Epithelial cell of esophagus (primary cell): Measurements from ENCODE around the gene CPA5.

Experiments used
- DNase-seq: peaks from one replicate; pipeline ENCODE4 v3.0.0; 2010; ENCODE audit warnings: low read depth
- H3K4me3 ChIP-seq: 2 replicates; pipeline ENCODE4 v1.5.1; 2011; ENCODE audit warnings: mild to moderate bottlenecking, low read length, control low read depth
- TF ChIP-seq, protein P1 (sequence below): IDR thresholded peaks from 2 replicates; pipeline ENCODE4 v1.5.1; 2011; ENCODE audit warnings: low read depth, mild to moderate bottlenecking, low read length, control low read depth, inconsistent platforms; ENCODE audit not compliant: insufficient read depth; ENCODE audit errors: missing control alignments

The CPA5 gene

DNA sequence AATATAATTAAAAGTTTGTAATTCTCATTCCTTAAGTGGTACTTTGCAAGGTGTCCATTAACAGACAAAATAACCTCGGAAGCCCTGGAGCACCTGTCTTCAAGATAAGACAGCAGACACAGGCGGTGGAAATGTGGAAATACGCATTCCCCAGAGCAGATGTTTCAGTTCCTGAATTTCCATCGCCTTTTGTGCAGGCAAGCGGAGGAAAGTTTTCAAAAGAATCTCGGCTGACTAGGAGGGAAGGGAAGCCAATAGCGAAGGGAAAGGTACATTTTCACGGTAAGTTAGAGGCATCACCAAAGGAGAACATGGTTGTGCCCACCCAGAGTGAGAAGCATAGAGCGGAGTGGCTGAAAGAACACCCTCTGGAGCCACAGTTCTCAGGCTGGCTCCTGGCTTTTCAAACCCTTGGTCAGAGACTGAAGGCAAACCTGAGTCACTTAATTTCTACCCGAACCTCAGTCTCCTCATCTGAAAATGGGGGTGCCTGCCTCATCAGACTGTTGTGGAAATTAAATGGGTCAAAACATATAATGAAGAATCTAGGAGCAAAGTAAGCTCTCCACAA lies 49.3 kb downstream of the CPA5 start:
- DNase-seq = no peak
- TF ChIP-seq, protein P1, sequence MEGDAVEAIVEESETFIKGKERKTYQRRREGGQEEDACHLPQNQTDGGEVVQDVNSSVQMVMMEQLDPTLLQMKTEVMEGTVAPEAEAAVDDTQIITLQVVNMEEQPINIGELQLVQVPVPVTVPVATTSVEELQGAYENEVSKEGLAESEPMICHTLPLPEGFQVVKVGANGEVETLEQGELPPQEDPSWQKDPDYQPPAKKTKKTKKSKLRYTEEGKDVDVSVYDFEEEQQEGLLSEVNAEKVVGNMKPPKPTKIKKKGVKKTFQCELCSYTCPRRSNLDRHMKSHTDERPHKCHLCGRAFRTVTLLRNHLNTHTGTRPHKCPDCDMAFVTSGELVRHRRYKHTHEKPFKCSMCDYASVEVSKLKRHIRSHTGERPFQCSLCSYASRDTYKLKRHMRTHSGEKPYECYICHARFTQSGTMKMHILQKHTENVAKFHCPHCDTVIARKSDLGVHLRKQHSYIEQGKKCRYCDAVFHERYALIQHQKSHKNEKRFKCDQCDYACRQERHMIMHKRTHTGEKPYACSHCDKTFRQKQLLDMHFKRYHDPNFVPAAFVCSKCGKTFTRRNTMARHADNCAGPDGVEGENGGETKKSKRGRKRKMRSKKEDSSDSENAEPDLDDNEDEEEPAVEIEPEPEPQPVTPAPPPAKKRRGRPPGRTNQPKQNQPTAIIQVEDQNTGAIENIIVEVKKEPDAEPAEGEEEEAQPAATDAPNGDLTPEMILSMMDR = no peak
- no peak overlapping the region for H3K4me3 ChIP-seq

DNA sequence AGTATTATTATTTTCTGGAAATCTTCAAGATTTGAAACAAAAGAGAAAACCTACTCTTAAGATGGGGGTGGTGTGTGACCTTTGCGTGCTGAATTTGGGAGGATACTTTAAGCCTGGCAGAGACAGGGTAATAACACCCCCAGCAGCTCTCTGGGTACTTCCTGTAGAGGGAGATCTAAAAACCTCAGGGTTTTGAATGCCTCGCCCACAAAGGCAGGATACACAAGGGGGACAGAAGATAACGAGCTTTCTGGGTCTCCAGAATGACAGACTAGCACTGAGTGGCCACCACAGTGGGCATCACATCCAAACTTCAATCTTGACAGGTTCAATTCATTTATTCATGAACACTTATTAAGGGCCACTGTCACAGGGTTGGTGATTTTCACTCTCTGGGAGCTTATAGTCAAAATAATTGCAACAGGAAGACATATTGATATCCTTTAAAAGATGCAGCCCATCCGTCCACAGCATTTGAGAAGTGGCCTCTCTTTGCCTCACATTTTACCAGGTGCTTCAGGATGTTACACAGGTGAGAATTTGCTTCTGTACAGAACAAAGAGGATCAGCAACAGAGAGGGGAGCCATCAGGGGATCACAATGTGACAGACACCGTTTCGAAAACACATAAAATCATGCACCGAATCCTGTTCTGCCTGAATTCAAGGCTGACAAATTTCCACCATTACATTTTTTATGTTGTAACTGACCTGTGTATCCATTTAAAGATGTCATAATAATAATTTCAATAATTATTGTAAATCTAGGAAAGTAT lies 50.0 kb downstream of the CPA5 start:
- no peak for DNase-seq
- TF ChIP-seq, protein P1 = no peak
- no peak overlapping the region for H3K4me3 ChIP-seq

- no peak for DNase-seq
- no peak overlapping the region for H3K4me3 ChIP-seq
- TF ChIP-seq, protein P1 = no peak
Measured at GRCh38 chr7:130395421-130395820, 50.8 kb downstream of the CPA5 start.

DNA sequence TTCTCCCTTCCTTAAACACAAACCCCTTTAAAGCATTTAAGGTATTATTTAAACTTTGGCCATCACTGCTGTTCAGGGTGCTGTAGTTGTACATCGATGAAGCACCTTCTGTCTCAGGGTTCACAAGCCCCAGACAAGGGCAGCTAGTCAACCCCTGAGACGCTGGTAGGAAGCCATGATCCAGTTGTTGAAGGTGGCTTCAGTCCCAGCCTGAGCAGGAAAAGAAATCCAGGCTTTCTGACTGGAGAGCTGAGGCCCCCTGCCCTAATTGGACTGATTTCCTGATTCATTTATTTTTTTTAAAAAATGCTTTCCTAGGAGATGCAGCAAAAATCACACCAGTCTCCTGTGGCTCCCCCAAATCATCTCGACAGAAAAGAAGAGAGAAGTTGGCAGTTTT lies 51.5 kb downstream of the CPA5 start:
- TF ChIP-seq, protein P1 = no peak
- no peak for DNase-seq
- no peak overlapping the region for H3K4me3 ChIP-seq

- DNase-seq = no peak
- TF ChIP-seq, protein P1 = no peak
- no peak overlapping the region for H3K4me3 ChIP-seq
Measured at GRCh38 chr7:130397051-130397757, 52.6 kb downstream of the CPA5 start.

- no peak for DNase-seq
- no peak overlapping the region for H3K4me3 ChIP-seq
- TF ChIP-seq, protein P1 = no peak
Measured at GRCh38 chr7:130397758-130398073, 53.1 kb downstream of the CPA5 start.
